ENCODE data around the gene PSG4.
"Not testable (repeated sequence)": the region's sequence is repeated elsewhere in the genome, so short reads cannot be mapped to it uniquely, and the experiment has no call there.

DNA sequence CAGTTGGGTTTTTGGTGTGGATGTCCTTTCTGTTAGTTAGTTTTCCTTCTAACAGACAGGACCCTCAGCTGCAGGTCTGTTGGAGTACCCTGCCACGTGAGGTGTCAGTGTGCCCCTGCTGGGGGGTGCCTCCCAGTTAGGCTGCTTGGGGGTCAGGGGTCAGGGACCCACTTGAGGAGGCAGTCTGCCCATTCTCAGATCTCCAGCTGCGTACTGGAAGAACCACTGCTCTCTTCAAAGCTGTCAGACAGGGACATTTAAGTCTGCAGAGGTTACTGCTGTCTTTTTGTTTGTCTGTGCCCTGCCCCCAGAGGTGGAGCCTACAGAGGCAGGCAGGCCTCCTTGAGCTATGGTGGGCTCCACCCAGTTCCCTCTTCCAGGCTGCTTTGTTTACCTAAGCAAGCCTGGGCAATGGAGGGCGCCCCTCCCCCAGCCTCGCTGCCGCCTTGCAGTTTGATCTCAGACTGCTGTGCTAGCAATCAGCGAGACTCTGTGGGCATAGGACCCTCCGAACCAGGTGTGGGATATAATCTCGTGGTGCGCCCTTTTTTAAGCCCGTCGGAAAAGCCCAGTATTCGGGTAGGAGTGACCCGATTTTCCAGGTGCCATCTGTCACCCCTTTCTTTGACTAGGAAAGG is 41.9 kb upstream of the PSG4 start:
- TF ChIP-seq, protein P1, sequence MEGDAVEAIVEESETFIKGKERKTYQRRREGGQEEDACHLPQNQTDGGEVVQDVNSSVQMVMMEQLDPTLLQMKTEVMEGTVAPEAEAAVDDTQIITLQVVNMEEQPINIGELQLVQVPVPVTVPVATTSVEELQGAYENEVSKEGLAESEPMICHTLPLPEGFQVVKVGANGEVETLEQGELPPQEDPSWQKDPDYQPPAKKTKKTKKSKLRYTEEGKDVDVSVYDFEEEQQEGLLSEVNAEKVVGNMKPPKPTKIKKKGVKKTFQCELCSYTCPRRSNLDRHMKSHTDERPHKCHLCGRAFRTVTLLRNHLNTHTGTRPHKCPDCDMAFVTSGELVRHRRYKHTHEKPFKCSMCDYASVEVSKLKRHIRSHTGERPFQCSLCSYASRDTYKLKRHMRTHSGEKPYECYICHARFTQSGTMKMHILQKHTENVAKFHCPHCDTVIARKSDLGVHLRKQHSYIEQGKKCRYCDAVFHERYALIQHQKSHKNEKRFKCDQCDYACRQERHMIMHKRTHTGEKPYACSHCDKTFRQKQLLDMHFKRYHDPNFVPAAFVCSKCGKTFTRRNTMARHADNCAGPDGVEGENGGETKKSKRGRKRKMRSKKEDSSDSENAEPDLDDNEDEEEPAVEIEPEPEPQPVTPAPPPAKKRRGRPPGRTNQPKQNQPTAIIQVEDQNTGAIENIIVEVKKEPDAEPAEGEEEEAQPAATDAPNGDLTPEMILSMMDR (IDR thresholded peaks at IDR 0.05) = not testable (repeated sequence)
- TF ChIP-seq POLR2A (IDR thresholded peaks at IDR 0.05) = not testable (repeated sequence)
